SU-DHL-6 (cell line): ENCODE data around the gene ADARB2.

Experiments
- H2AFZ ChIP-seq: fragments of 200-600 bp; sonication (generic); 2 replicates; pipeline ENCODE4 v1.6.1; 2014; ENCODE audit warnings: low read depth, mild to moderate bottlenecking, moderate library complexity, mixed read lengths, antibody characterized with exemption, low read length; ENCODE audit not compliant: severe bottlenecking
- H3F3A ChIP-seq: fragments of 200-600 bp; shearing (Covaris generic); 2 replicates; pipeline ENCODE4 v1.6.0; 2016; ENCODE audit warnings: antibody characterized with exemption, mild to moderate bottlenecking; ENCODE audit not compliant: insufficient read depth
- H3K27ac ChIP-seq: fragments of 200-600 bp; sonication (generic); 2 replicates; pipeline ENCODE4 v1.5.1; 2016; ENCODE audit warnings: low read depth, mild to moderate bottlenecking, low read length, moderate library complexity, mixed read lengths
- H3K27me3 ChIP-seq: fragments of 200-600 bp; sonication (generic), shearing (Covaris generic); 2 replicates; pipeline ENCODE4 v1.6.0; 2014; ENCODE audit warnings: mild to moderate bottlenecking, low read length
- H3K36me3 ChIP-seq: fragments of 200-600 bp; sonication (generic); 2 replicates; pipeline ENCODE4 v1.6.1; 2014; ENCODE audit warnings: mild to moderate bottlenecking, low read length, mixed read lengths
- H3K4me2 ChIP-seq: fragments of 300-600, 200-600 bp; shearing (Covaris generic), sonication (generic); 2 replicates; pipeline ENCODE4 v1.6.0; 2014; ENCODE audit warnings: low read length, low read depth, mild to moderate bottlenecking; ENCODE audit not compliant: poor library complexity, severe bottlenecking
- H3K4me3 ChIP-seq: fragments of 200-600 bp; sonication (generic); 2 replicates; pipeline ENCODE4 v1.5.1; 2014; ENCODE audit warnings: antibody characterized with exemption, low read length, mild to moderate bottlenecking, mixed read lengths; ENCODE audit not compliant: insufficient read depth, poor library complexity, severe bottlenecking
- H3K79me2 ChIP-seq: fragments of 200-600 bp; sonication (generic); 2 replicates; pipeline ENCODE4 v1.6.1; 2014; ENCODE audit warnings: mild to moderate bottlenecking, low read length, moderate library complexity; ENCODE audit not compliant: insufficient read depth
- H3K9ac ChIP-seq: fragments of 200-600 bp; sonication (generic); 2 replicates; pipeline ENCODE4 v1.7.0; 2014; ENCODE audit warnings: mild to moderate bottlenecking, low read length
- H3K9me2 ChIP-seq: fragments of 200-600 bp; sonication (generic); replicated peaks from 2 replicates; pipeline ENCODE4 v1.6.1; 2014; ENCODE audit warnings: low read length; ENCODE audit not compliant: insufficient read depth
- H3K9me3 ChIP-seq: fragments of 200-600 bp; sonication (generic); 2 replicates; pipeline ENCODE4 v1.6.1; 2014; ENCODE audit warnings: low read length, mixed read lengths; ENCODE audit not compliant: insufficient read depth
- H4K20me1 ChIP-seq: fragments of 200-600 bp; sonication (generic); 2 replicates; pipeline ENCODE4 v1.6.1; 2014; ENCODE audit warnings: low read depth, mild to moderate bottlenecking, antibody characterized with exemption, low read length, moderate library complexity, mixed read lengths
- CTCF ChIP-seq: fragments of 200-600 bp; sonication (generic); IDR thresholded peaks from one replicate; pipeline ENCODE4 v1.5.1; 2017; ENCODE audit warnings: antibody characterized with exemption, mild to moderate bottlenecking, low read length, moderate library complexity; ENCODE audit not compliant: insufficient read depth, poor library complexity, severe bottlenecking
- EZH2phosphoT487 ChIP-seq: fragments of 200-600 bp; sonication (generic), shearing (Covaris generic); conservative IDR thresholded peaks from 2 replicates; pipeline ENCODE4 v1.6.1; 2018; ENCODE audit warnings: mild to moderate bottlenecking, antibody characterized with exemption, low read length, moderate library complexity, mixed read lengths

The ADARB2 gene

GRCh38 chr10:1380088-1380671 lies 357.1 kb downstream of the ADARB2 start:
- H3K9me3 ChIP-seq, result no peaks in the 10 kb centered on the region

GRCh38 chr10:1379601-1380000 lies 357.7 kb downstream of the ADARB2 start:
- H3K36me3 ChIP-seq, result no peaks in the 10 kb centered on the region
- H3F3A ChIP-seq, result no peaks in the 10 kb centered on the region
- no peak overlapping the region for H3K4me2 ChIP-seq
- no peak overlapping the region for H3K9ac ChIP-seq
- no peak overlapping the region for H3K27ac ChIP-seq
- no peaks in the 10 kb centered on the region for H3K9me3 ChIP-seq
- no peaks in the 10 kb centered on the region for H3K9me2 ChIP-seq
- TF ChIP-seq EZH2phosphoT487 (no peak), CTCF (no peak)
- H3K27me3 ChIP-seq, result no peaks in the 10 kb centered on the region
- H4K20me1 ChIP-seq, result no peaks in the 10 kb centered on the region
- H2AFZ ChIP-seq, result no peak overlapping the region
- H3K4me3 ChIP-seq, result no peak overlapping the region
- H3K79me2 ChIP-seq, result no peaks in the 10 kb centered on the region

More at GRCh38 chr10:1380088-1380671, 357.1 kb downstream of the ADARB2 start:
- no peaks in the 10 kb centered on the region for H4K20me1 ChIP-seq
- H3K9me2 ChIP-seq, result no peaks in the 10 kb centered on the region
- H3K4me2 ChIP-seq, result no peak overlapping the region
- no peak overlapping the region for H3K4me3 ChIP-seq
- H3K9ac ChIP-seq, result no peak overlapping the region
- H3K79me2 ChIP-seq, result no peaks in the 10 kb centered on the region
- H3K27me3 ChIP-seq, result no peaks in the 10 kb centered on the region
- H3K27ac ChIP-seq, result no peak overlapping the region
- no peaks in the 10 kb centered on the region for H3F3A ChIP-seq
- no peak overlapping the region for H2AFZ ChIP-seq
- TF ChIP-seq EZH2phosphoT487 (no peak), CTCF (no peak)
- H3K36me3 ChIP-seq, result no peaks in the 10 kb centered on the region

- H4K20me1 ChIP-seq, result no peaks in the 10 kb centered on the region
- H3K36me3 ChIP-seq, result no peaks in the 10 kb centered on the region
- H3K4me2 ChIP-seq, result no peak overlapping the region
- no peaks in the 10 kb centered on the region for H3F3A ChIP-seq
- H3K9me3 ChIP-seq, result no peaks in the 10 kb centered on the region
- H3K79me2 ChIP-seq, result no peaks in the 10 kb centered on the region
- TF ChIP-seq CTCF (no peak), EZH2phosphoT487 (no peak)
- H3K9ac ChIP-seq, result no peak overlapping the region
- H2AFZ ChIP-seq, result no peak overlapping the region
- no peak overlapping the region for H3K4me3 ChIP-seq
- no peak overlapping the region for H3K27ac ChIP-seq
- no peaks in the 10 kb centered on the region for H3K9me2 ChIP-seq
- H3K27me3 ChIP-seq, result no peaks in the 10 kb centered on the region
These were observed 358.9 kb downstream of the ADARB2 start for GRCh38 chr10:1378473-1378872.
